ENCODE data around the gene LRRTM4. TPM values are rescaled to one million over a fixed set of nuclear protein-coding genes. Genes with fewer than 3 reads are reported as not detected.

LRRTM4 gene
- total RNA-seq, 1 experiment from 2014 or later = 0.23 TPM

- ChIA-PET CTCF (no interaction called here), POLR2A (no interaction called here)
- intact Hi-C loops (cut with micrococcal nuclease; ENCODE audit: unreplicated experiment) = no loop called here
- Histone ChIP-seq H3K4me3 (ENCODE audit: low read depth in 2 of 2, low read length in 2 of 2) (no peak overlapping the region), H3K27me3 (ENCODE audit: control insufficient read depth, insufficient read depth, low read length) (no peaks in the 10 kb centered on the region), H3K4me1 (ENCODE audit: control insufficient read depth, insufficient read depth, low read length) (no peaks in the 10 kb centered on the region), H3K36me3 (ENCODE audit: control insufficient read depth, insufficient read depth, low read length) (no peaks in the 10 kb centered on the region), H3K27ac (ENCODE audit: low read length) (no peak overlapping the region), H3K9me3 (ENCODE audit: control insufficient read depth, insufficient read depth, low read depth, low read length) (no peaks in the 10 kb centered on the region)
- ATAC-seq (no peak), DNase-seq (ENCODE audit: low read depth, low spot score) (no peak)
- TF ChIP-seq TCF7L2 (IDR thresholded peaks at IDR 0.05; ENCODE audit: low read depth, low read length) (no peak), SIN3A (IDR thresholded peaks at IDR 0.05; ENCODE audit: borderline replicate concordance, insufficient read depth, low read depth, low read length) (no peak), POLR2AphosphoS5 (IDR thresholded peaks at IDR 0.05; ENCODE audit: low read depth, low read length) (no peak)
- TF ChIP-seq, protein P1, sequence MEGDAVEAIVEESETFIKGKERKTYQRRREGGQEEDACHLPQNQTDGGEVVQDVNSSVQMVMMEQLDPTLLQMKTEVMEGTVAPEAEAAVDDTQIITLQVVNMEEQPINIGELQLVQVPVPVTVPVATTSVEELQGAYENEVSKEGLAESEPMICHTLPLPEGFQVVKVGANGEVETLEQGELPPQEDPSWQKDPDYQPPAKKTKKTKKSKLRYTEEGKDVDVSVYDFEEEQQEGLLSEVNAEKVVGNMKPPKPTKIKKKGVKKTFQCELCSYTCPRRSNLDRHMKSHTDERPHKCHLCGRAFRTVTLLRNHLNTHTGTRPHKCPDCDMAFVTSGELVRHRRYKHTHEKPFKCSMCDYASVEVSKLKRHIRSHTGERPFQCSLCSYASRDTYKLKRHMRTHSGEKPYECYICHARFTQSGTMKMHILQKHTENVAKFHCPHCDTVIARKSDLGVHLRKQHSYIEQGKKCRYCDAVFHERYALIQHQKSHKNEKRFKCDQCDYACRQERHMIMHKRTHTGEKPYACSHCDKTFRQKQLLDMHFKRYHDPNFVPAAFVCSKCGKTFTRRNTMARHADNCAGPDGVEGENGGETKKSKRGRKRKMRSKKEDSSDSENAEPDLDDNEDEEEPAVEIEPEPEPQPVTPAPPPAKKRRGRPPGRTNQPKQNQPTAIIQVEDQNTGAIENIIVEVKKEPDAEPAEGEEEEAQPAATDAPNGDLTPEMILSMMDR (IDR thresholded peaks at IDR 0.05) = no peak
- TF ChIP-seq, protein P2, sequence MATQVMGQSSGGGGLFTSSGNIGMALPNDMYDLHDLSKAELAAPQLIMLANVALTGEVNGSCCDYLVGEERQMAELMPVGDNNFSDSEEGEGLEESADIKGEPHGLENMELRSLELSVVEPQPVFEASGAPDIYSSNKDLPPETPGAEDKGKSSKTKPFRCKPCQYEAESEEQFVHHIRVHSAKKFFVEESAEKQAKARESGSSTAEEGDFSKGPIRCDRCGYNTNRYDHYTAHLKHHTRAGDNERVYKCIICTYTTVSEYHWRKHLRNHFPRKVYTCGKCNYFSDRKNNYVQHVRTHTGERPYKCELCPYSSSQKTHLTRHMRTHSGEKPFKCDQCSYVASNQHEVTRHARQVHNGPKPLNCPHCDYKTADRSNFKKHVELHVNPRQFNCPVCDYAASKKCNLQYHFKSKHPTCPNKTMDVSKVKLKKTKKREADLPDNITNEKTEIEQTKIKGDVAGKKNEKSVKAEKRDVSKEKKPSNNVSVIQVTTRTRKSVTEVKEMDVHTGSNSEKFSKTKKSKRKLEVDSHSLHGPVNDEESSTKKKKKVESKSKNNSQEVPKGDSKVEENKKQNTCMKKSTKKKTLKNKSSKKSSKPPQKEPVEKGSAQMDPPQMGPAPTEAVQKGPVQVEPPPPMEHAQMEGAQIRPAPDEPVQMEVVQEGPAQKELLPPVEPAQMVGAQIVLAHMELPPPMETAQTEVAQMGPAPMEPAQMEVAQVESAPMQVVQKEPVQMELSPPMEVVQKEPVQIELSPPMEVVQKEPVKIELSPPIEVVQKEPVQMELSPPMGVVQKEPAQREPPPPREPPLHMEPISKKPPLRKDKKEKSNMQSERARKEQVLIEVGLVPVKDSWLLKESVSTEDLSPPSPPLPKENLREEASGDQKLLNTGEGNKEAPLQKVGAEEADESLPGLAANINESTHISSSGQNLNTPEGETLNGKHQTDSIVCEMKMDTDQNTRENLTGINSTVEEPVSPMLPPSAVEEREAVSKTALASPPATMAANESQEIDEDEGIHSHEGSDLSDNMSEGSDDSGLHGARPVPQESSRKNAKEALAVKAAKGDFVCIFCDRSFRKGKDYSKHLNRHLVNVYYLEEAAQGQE (IDR thresholded peaks at IDR 0.05; ENCODE audit: insufficient read depth in 1 of 2, low read depth in 2 of 2, low read length in 1 of 2) = no peak
- in situ Hi-C loops (cut with HindIII; ENCODE audit: low pct_unique_long_range_greater_than_20kb, low sequenced_read_pairs) = no loop called here
- no TSS peak for BruUV-seq (replicated peaks)
These were observed 64.0 kb downstream of the LRRTM4 start for GRCh38 chr2:77458216-77458615.

DNA sequence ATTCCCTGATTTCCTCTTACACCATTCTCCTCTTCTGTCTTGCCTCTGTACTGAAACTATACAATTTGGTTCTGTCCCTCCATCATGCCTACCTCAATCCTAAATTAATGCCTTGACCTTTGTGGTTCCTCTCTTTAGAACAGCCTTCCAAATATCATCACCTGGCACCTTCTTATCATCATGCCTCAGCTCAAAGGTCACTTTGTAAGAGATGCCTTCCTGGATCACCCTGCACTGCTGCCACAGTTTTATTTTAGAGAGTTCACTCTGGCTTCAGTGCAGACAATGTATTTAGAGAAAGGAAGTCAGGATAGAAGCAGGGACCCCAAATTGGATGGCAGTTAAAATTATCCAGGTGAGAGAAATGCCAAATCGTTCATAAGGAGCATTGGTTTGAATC lies 64.5 kb downstream of the LRRTM4 start:
- H3K36me3 ChIP-seq (ENCODE audit: control insufficient read depth, insufficient read depth, low read length) = no peaks in the 10 kb centered on the region
- ATAC-seq = no peak
- BruUV-seq (replicated peaks) = no TSS peak
- TF ChIP-seq, protein P2 (IDR thresholded peaks at IDR 0.05; ENCODE audit: insufficient read depth in 1 of 2, low read depth in 2 of 2, low read length in 1 of 2) = no peak
- no peak for TF ChIP-seq TCF7L2 (IDR thresholded peaks at IDR 0.05; ENCODE audit: low read depth, low read length)
- no peak for TF ChIP-seq SIN3A (IDR thresholded peaks at IDR 0.05; ENCODE audit: borderline replicate concordance, insufficient read depth, low read depth, low read length)
- TF ChIP-seq, protein P1 (IDR thresholded peaks at IDR 0.05) = no peak
- no peak for TF ChIP-seq POLR2AphosphoS5 (IDR thresholded peaks at IDR 0.05; ENCODE audit: low read depth, low read length)
- H3K4me1 ChIP-seq (ENCODE audit: control insufficient read depth, insufficient read depth, low read length) = no peaks in the 10 kb centered on the region
- no peaks in the 10 kb centered on the region for H3K27me3 ChIP-seq (ENCODE audit: control insufficient read depth, insufficient read depth, low read length)
- ChIA-PET POLR2A (no interaction called here), CTCF (no interaction called here)
- intact Hi-C loops (cut with micrococcal nuclease; ENCODE audit: unreplicated experiment) = no loop called here
- H3K9me3 ChIP-seq (ENCODE audit: control insufficient read depth, insufficient read depth, low read depth, low read length) = no peaks in the 10 kb centered on the region
- no peak for DNase-seq (ENCODE audit: low read depth, low spot score)
- H3K27ac ChIP-seq (ENCODE audit: low read length) = no peak overlapping the region
- no peak overlapping the region for H3K4me3 ChIP-seq (ENCODE audit: low read depth in 2 of 2, low read length in 2 of 2)
- in situ Hi-C loops (cut with HindIII; ENCODE audit: low pct_unique_long_range_greater_than_20kb, low sequenced_read_pairs) = no loop called here
